ENCODE measurements around the gene LGI4.

The LGI4 gene

DNA sequence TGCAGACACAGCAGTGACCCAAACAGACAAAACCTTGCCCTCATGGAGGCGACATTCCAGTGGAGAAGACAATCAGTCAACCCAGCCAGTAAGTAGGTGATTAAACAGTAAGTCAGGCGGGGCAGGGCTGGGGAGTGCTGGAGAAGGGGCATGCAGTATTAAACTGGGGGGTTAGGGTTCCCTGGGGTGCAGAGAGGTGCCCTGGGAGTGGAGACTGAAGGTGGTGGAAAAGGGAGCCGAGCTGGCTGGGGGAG lies 50.4 kb downstream of the LGI4 start:
- DNase-seq = no peak

DNA sequence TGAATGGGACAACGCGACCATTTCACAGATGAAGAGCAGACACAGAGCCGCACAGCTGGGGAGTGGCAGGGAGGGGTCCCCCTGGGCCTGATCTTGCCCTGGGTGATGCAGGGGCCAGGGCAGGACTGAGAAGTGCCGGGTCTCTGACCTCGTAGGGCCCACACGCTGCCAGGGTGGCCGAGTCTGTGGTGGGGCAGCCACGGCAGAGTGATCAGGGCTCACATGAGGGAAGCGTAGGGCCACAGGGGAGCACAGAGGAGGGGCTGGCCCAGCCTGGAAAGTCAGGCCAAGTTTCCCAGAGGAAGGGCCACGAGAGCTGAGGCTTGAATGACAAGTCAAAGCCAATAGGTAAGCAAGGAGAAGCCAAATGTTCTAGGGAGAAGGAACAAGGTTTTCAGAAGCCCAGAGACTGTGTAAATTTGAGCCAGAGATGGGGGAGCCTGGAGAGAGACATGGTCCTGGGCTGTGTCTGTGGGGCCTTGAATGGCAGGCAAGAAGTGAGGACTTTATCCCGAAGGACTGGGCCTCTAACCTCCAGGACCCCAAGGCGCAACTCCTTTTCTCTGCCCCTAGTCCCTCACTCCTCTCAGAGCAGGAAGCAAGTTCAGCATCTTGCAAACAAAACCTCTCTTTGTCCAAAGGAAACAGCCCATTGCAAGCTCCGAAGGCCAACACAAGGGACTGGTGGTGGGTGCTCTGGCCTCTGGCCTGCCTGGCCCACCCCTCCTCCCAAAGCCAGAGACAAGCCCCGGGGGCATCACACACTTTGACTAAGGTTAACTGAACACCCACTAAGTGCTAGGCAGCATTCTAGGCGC lies 51.0 kb downstream of the LGI4 start:
- no peak for DNase-seq

DNA sequence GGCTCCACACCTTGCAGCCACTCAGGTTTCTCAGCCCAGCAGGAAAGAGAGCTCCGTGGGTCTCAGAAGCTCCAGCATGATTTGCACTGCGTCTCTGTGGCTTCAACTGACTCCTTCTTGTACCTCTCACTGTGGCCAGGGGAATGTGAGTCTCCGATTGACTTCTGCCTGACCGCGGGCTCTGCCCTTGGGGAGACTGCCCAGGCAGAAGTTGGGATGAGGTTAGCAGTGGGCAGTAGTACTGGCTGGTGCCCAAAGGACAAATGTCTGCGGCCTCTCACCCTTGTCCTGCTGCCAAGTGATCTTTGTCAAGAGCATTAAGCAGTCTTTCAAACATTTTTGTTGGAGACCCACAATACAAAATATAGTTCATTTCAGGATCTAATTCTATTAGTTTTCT lies 53.7 kb downstream of the LGI4 start:
- DNase-seq = no peak

DNA sequence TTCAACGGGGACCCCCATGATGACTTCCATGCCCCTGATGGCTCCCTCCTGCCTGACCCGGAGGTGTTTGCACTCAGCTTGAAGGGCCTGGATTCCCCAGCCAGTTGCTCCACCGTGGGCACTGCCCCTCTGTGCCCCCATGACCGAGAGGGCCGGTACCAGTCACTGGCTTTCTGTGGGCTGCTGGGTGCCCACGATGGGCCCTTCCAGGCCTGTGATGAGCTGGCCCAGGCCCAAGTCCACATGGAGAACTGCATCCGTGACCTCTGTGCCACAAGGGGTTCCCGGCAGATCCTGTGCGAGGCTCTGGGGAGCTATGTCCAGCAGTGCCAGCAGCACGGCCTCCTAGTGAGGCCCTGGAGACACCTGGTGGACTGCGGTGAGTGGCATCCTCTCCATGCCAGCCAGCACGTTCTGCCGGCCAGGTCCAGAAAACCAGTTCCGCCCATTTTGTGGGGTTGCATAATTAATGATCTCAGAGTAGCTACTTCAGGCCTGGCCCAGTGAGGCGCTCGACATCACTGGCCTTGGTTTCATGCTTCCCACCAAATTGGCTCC lies 54.2 kb downstream of the LGI4 start:
- no peak for DNase-seq

DNA sequence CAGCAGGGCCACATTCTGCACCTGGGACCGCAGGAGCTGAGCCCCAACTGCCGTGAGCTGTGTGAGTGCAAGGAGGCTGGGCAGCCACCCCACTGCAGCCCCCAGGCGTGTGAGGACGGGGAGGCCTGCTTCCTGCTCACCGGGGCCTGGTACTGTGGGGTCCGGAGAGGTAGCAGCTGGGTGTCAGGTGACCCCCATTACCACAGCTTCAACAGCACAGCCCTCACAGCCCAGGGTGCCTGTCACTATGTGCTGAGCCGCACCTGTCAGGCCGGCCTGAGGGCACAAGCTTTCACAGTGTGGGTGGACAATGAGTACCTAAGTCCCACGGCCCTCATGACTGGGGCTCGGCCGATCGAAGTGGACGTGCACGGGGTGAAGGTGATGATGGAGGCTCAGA lies 55.0 kb downstream of the LGI4 start:
- no peak for DNase-seq

DNA sequence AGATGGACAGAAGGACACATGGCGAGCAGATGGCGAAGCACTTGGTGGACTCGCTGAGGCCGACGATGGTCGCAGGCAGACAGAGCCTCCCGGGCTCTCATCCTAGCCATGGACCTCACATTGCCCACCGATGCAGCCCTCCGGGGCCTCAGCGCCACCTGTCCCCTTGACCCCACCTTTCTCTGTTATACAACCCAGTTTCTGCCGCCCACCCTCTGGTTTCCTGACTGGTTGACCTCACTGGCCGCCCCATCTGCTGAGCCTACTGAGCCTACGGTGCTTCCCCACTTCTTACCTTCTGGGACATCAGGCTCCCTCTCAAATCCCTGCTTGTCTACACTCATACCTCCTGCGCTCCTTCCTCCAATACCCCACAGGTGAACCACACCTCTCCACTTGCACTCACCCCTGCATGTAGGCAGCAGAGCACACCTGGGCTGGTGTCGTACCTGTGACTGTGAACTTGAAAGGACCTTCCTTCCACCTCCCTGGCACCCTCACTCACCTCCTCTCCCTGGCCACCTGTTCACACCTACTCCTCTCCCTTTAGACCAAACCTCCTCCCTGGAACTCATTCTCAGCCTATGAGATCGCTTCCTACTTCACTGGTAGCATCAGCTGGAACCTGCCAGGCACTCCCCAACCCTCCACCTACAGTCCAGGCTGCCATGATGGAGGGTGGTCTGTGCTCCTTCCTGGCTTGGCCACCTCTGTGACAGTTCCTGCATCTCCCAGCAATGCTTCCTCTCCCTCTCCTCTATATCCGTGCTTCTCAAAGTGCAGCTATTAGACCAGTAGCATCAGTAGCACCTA lies 57.2 kb downstream of the LGI4 start:
- DNase-seq = no peak

DNA sequence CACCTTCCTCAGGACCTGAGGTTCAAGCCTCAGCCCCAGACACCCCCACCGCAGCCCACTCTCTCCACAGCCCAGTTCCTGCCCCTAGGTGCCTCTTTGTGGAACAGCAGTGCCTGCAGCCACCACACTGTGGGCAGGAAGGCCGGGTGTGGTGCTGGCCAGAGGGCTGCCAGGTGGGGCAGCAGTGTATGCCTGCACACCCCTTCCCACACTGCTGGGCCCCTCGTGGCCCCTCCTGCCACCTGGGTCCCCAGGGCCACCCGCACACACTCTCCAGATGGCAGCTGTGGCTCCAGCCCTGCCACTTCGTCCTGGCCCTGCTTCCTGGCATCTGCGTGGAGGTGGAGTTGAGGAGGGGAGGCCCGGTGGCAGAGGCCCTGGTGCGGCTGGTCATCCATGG lies 58.2 kb downstream of the LGI4 start:
- DNase-seq = no peak

DNA sequence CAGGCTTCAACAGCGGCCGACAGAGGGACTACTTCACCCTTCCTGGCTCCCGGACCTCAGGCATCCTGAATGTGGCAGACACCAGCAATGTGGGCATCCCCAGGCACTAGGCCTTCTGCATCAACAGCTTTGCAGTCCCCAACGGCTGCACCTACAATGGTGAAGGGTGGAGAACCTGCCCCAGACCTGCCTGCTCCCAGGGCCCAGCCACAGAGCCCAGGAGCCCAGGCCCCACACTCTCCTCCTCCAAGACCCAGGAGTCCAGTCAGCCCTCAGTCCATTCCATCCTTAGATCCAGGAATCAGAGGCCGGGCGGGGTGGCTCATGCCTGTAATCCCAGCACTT lies 58.9 kb downstream of the LGI4 start:
- DNase-seq = no peak

DNA sequence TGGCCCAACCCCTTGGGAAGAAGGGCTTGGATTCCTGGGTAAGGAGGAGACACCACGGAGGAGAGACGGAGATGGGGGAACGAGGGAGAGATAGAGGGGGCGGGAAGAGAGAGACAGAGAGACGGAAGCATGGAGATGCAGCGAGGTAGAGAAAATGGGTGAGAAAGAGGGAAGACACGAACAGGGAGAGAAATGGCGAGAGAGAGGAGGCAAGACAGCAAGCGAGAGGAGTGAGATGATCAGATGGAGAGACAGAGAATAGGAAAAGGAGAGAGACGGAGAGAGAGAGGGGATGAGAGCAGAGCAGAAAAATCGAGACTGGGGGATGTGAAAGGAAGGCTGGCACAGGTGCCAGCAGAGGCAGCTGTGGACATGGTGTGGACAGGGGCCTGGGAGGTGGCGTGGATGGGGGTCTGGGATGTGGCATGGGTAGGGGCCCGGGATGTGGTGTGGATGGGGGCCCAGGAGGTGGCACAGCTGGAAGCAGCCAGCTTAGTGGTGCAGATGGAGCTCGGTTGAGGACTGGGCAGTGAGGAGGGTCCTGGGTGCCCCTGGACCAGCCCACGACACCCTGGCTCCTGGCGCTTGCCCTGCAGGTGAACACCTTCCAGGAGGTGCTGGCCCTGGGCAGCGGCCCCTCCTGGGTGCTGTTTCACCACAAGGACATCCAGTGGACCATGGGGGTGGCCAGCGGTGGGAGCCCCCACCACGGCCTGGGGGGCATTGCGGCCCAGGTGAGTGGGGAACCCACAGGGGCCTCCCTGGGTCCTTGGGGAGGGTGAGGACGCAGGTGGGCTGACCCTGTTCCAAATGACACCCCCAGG lies 59.4 kb downstream of the LGI4 start:
- DNase-seq = no peak
